GDM1 (cell line): ENCODE measurements around the gene B4GALT4.
A peak's percentile ranks its signal among the peaks of the same experiment; 100 is the strongest.

Experiments used
- DNase-seq: peaks from one replicate; lab custom pipeline; 2025; lab: John Stamatoyannopoulos, UW

B4GALT4 gene

DNA sequence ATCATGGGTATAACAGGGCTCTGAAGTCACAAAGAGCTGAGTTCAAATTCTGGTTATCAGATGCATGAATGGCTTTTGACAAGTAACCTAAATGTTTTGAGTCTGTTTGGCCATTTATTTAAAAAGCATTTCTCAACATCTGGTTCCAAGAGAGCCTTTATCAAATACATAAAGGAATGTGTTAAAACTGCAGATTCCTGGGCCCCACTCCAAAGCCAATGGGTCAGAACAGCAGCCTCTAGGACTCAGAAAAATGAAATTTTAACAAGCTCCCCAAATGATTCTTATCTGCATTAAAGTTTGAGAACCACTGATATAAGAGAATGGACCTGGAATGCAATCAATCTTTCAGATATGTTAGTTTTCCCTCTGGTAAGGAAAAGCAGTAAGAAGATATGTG lies 3.4 kb downstream of the B4GALT4 start:
- no peak for DNase-seq

DNA sequence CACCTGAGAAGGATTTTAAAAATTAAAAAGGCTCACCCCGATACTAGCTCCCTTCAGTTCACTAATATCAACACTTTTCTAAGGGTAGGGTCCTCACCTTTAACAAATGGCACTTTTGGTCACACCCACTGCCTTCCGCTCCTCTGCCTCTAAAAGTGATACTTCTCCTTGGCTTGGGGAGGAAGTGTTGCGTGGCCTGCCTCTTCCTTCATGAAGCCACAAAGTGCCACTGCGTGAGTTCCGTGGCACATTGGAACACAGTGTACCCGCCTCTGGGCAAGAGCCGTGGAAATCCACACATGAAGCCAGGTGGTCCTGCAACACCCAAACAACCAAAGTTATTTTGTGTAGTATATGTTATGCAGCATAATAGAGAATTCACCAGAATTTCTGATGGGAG lies 3.9 kb downstream of the B4GALT4 start:
- DNase-seq = peak; percentile 25

DNA sequence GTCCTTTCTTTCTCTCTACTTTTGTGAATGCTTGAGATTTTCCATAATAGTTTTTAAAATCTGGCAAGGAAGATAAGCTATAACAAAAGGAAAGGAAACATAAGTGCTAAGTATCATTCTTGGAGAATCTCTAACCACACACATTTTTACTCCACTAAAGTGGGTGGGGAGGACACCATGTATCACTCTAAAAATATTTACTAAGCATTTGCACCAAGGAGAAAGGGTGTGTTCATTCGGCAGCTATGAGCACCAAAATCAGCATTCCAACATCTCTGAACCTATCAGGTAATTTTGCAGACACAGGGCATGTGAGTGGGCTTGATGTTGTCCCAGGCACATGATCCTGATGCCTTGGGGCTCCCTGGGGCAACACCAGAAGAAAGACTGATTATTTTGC lies 5.5 kb downstream of the B4GALT4 start:
- DNase-seq = no peak

DNA sequence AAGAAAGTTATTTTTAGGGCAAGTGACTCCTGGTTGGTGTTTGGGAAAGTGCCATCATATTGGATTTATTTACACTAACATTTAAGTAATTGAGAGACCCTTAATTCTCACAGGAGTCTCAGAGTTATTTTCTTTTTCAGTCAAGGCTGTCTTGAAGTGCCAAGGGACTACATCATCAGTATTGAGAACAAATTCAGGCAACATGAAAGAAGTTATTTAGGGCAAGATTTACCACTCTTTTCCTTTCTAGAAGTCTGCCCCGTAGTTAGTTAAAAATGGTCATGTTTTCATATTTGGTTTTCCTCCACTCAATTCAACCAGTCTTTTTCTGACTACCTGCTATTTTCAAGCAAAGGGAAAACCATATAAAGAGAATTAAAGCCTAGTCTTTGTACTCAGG lies 6.1 kb downstream of the B4GALT4 start:
- DNase-seq = no peak

DNA sequence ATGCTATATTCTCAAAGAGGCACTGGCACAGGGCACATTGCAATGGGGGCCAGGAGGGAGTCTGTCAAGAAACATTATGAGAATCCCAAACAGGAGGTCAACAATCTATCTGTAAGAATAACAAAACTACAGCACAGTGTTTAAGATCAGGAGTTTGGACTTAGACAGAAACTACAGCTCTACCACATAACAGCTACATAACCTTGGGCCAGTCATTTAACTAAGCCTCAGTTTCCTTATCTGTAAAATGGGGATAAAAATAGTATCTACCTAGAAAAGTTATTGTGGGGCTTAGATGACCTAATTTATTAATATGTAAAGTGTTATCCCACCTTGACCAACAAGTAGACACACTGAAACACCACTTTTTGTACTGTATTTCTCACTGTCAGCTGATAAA lies 9.9 kb downstream of the B4GALT4 start:
- DNase-seq = no peak

DNA sequence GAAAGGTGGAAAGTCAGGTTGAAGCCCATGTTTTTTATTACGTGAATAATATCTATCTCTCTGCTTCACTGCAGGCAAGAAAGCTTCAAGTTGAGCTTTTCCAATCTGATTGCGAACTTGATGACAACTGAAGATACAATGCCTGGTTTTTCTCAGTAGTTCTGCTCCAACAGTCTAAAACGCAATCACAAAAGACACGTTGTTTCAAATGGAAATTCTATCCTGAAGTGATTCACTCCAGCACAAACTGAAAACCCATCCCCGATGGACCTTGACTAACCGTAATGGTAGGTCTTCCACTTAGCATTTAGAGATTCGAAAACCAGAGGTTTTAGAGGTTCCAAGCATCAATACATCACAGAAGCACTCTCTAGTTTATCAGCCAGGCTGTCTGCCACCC lies 10.6 kb downstream of the B4GALT4 start:
- no peak for DNase-seq

DNA sequence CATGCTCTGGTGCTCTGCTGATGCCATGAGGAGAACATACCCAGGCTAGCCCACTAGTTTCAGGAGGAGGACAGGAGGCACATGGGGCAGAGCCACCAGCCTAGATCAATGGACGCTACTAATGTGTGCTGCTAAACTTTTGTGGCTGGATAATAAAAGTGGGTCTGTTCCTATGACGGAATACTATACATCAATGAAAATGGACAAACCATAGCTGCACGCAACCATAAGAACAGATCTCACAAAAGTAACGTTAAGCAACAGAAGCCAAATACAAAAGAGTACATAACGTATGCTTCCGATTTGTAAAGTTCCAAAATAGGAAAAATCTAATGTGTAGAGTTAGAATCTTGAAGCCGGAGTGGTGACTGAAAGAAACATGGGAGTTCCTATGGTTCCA lies 11.5 kb downstream of the B4GALT4 start:
- DNase-seq = no peak

DNA sequence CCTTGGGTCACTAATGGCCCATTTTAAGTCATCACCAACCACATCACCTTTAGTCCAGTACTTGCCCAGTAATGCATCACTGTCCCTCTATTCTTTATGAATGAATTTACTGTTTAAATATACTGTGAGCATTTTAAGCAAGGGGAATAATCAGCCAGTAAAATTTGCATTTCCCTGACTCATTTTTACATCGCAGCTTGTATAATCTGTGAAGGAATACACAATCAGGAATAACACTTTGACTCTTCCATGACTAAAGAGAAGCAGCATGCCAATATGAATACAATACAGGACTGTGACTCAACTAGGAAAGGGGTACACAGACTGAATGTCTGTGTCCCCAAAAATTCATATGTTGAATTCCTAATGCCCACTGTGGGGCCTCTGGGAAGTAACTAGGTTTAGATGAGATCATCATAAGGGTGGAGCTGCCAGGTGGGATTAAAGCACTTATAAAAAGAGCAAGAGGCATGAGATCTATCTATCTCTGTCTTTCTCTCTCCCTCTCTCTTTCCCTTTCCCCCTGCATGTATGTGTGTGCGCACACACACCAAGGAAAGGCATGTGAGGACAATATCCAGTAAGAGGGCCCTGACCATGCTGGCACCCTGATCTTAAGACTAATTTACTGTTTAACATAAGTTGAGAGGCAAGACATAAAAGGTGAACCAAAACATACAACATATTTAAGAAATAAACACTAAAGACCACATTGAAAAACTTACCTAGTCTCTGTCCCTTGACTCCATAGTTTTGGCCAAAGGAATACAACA lies 12.1 kb downstream of the B4GALT4 start:
- DNase-seq = no peak

DNA sequence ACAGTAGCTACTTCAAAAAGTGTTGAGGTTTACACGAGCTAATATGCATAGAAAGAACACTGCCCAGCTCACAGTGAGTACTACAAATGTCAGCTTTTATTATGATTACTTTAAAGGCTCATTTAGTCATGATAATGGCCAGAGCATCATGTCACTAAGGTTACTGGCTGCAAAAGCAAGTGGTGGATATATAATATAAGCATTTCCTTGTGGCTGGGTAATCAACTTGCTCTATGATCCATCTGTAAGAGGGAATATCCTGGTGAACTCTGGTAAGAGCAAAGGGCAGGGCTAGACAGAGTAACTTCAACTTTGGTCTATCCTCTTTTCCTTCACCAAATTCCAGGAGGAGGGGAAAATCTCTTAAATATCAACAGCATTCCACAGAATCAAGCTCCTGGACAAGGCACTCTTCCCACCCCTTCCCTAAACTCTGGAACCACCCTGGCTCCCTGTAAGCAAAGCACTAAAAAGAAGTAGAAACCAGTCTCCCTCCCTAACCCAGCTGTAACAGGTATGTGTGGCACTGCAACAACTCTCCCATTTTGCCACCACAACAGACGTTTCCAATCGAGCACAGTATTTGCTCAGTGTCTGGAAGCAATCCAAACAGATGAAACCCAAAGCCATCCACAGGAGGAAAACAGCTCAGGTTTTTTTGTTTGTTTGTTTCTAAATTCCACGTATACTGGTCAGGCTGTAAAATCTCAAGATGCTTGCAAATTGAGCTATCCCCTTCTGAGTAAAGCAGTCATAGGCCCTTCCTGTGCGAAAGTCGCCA lies 13.4 kb downstream of the B4GALT4 start:
- DNase-seq = no peak

DNA sequence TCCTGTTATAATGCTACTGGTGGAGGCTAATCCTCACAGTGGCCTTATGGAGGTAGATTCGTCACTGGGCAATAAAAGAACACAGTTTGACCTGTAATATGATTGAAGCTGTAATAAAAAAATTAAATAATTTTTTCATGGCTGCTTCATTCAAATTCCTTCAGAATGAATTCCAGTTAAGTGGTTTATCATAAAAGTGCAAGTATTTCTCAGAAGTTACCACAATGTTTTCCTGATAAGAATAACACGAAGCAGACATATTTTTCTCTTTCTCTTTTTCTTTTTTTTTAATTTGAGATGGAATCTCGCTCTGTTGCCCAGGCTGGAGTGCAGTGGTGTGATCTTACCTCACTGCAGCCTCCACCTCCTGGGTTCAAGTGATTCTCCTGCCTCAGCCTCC lies 15.6 kb downstream of the B4GALT4 start:
- no peak for DNase-seq

DNA sequence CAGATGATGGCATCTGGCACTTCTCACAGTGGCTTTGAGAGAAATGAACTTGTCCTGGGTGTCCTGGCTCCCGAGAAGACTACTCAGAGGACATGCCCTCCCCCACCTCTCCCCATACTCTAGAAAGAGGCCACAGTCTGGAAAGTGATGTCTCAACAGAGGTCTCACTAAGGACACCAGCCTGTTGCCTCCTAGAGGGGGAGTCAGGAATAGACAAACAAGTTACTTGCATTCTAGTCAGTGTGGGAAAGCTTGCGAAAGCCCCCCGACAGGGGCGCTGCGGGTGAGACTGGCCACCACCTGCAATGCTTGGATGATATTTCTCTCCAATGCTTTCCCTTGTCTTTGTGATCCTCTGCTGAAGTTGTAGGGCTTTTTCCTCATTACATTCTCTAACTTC lies 17.2 kb downstream of the B4GALT4 start:
- DNase-seq = no peak

DNA sequence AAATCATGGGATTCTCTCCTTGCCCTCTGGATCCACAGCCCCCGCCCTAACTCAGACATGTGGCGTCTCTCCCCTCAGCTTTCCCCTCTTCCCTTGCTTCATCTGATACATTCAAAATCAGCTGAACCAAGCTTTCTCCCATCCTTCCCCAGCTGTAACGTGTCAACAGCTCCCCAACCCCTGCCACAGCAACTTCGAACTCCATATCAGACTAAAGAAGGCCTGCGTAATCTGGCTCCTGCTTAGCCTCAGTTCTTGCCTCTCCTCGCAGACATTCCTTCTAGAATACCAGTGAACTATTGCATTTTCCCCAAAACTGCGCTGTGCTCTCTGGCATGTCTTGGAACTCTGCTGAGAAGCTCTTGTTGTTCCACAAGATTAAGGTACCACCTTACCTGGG lies 18.3 kb downstream of the B4GALT4 start:
- DNase-seq = no peak

DNA sequence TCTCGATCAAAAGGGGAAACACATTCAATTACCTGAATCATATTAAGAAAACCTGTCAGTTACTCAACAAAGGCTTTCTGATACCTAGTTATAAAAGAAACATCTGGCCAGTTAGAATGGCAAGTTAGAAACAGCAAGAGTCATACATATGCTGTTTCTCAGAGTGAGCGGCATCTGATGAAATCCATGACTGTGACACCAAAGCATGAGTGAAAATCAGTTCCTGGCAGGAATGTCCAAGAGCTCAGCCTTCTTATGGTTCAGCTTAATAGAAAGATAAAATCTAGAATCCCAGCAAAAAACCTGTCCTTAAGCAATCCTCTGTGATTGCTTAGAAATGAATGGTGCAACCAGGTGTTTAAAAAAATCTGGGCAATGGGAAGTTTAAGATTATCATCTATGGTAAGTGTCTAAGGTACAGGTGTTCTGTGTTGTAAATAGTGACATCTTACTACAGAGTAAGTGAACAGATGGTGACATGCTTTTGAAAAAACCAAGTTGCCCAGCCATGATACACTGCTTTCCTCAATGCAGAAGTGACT lies 18.8 kb downstream of the B4GALT4 start:
- no peak for DNase-seq

DNA sequence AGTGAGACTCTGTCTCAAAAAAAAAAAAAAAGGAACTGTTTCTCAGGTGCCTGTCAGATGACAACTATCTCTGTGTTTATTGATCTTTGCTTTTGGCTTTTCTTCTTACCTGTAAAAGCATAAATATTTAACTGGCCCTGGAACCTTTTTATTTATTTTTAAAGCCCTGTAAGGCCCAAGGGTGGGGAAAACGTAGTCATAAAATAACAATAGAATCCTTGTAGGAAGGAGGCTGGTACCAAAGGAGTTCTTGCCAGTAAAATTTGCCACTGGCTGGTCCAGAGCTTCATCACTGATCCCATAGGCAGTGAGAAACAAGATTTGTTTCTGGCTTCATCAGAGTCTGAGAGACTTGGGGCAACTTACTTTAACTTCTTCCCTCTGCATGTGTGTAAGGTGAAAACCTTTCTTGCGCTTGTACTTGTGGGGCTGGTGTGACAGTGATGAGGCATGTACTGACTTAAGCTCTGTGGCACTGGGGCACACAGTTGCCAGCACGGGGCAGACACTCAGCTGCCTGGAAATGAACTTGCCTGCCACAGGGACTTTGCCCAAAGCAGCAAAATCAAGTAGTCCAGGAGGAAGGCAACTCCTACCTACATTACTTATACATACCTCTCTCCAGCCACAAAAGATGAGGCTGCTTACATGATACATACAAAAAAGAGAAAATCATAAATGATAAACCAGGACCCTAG lies 19.6 kb downstream of the B4GALT4 start:
- no peak for DNase-seq

DNA sequence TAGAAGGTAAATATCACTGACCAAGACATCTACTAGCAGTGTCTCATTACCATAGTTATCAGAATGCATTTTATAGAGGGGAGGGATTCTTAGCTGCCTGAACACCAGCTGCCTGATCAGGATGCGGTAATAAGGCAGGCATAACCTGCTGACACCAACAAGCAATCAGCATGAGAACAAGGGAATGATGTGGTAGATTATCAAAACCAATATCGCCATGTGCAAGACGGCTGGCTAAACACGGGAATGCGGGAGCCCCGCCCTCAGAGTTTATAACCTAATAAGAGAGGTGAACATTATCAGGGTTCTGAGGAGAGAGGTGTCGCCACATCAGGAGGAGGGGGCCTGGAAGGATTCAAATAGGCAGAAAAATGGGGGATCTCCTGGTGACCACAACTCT lies 20.5 kb downstream of the B4GALT4 start:
- no peak for DNase-seq

DNA sequence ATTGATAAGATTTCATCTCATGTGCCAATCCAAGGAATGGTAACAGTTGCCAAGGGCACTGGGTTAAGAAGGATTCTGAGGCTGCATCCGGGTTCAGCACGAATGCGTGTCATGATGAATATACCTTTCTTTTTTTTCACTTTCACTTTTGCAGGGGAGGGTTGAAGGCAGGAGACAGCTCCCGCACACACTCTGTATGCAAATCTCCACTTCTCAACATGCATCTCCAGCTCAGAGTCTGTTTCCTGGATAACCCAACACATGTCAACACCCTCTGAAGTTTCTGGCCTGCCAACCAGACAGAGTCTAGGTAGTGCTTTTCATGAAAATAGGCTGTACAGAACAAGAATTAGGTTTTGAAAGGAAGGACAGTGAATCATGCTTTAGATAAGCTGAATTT lies 21.6 kb downstream of the B4GALT4 start:
- no peak for DNase-seq

DNA sequence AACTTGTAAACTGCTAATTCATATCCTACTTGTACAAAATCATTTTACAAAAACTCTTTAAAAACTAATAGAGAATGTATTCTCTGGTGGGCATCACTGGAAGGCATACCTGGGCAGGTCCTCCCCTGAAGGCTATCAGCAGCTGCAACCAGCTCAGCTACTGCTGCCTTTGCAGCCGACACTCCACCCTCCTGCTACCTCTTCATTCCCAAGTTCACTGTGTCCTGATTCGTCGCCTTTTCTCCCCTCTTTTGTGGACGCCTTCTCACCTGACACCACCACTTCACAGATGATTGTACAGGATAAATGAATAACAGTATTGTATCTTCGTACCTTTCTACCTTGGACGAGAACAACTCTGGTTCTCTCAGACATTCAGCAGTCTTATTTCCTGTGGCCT lies 28.9 kb downstream of the B4GALT4 start:
- no peak for DNase-seq

DNA sequence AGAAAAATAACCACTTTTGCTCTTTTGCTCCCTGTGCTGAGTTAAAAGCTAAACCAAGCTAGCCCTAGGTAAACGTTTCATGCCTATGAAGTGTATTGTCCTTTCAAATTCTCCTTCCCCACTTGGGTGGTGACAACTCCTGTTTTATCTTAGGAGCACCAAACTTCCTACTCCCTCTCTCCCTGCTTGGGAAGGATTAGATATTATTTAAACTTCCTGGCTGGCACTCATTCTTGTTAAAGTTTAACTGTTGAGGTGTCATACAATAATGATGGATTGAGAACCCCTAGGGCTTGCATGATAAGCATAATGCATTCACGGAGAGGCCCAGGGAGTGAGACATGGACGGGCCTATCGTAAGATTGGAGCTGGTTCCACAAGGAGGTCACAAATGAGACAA lies 29.5 kb downstream of the B4GALT4 start:
- no peak for DNase-seq

DNA sequence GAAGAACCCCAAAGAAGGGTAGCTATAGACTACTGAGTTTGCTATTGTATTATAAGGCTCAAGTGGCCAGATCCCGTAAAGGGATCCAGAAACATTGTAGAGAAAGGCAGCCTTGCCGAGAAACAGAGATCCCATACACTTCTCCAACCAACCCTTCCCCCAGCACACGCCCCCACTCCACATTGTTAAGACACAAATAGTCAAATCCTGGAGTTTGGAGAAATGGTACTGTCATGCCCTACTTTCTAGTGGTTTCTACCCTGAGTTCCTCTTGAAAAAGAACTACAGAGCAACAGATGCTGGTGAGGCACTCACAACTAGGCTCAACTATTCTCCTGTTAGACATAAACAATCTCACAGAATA lies 33.2 kb downstream of the B4GALT4 start:
- no peak for DNase-seq

DNA sequence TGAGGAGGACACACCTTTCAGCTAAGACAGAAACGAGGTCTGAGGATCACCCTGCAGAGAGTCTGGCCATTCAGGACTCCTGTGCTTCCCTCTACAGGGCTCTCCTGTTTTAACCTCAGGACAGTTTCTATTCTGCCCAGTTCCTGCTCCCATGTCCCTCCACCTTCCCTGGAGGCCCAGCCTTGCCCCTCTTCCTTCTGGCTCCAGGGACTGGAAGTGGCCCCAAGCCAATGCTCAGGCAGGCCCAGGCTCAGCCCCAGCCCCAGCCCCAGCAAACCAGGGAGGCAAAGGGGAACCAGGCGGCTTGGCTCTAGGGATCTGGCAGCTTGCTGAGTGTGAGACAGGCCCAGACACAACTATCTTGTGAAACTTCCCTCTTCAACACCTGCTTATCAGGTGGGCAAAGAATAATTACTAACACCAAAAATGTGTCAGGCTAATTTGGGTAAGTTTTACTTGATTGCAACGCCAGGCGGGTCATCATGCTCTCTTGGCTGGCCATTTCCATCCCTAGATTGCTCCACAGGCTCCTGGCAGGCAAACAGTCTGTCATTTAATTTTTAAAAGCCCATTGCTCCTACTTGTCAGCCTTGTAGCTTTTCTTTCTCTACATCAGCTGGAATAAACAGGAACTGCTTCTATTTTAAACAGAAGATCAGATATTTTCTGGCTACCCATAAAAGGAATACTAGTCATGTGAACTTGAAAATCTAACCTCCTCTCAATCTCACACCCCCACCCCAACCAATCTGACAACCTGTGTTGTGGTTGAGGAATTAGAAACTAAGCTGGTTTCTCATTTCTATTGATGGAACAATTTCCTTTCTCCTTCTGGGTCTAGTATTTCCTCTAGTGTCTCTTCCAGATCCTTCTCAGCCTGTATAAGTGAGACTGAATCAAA lies 33.8 kb downstream of the B4GALT4 start:
- no peak for DNase-seq

DNA sequence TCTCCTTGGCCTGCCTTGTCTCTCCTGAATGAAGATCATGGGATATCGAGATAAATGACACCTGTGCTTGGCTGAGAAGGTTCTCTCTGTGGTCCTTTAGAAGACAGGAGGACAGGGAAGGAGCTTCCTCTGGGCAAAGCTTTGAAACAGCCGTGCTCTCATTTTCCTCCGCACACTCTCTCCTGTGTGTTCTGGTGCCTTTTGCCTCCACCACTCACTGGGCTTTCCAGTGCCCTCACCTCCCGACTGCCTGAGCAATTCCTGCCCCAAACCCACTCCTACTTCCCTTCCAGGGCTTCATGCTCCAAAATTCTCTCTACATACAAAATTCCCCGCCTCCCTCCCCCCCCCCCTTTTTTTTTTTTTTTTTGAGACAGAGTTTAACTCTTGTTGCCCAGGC lies 35.0 kb downstream of the B4GALT4 start:
- no peak for DNase-seq

DNA sequence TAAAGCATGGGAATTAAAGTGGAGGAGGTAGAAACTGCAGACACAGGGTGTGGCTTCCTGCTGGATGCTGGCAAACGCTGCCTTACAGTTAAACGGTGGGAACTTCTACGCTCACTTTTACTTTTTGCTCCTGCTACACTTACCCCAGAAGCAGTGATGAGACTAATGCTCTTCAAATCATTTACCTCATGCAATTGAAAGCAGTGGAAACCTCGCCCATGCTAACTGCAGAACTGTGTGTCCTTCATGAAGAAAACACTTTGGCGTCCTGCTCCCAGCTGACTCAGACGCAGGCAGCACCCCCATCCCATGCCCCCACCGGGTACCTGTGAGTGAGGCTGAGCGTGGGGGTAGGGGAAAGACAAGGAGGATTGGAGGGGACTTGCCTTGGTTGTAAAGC lies 35.5 kb downstream of the B4GALT4 start:
- DNase-seq = no peak
